ENCODE results near the gene DCT.
"Not testable (repeated sequence)": the region's sequence is repeated elsewhere in the genome, so short reads cannot be mapped to it uniquely, and the experiment has no call there.

Gene DCT

GRCh38 chr13:94479616-94480015 lies at the start of gene DCT:
Gene DCT, minus strand, starts transcription at chr13:94479682. Its CDS starts 427 bp downstream, at chr13:94479255.
- DNase-seq = no peak

GRCh38 chr13:94526956-94527355 lies 47.5 kb upstream of the DCT start:
- DNase-seq = not testable (repeated sequence)

GRCh38 chr13:94525781-94526180 lies 46.3 kb upstream of the DCT start:
- no peak for DNase-seq

- no peak for DNase-seq
Measured at GRCh38 chr13:94524407-94524806, 44.9 kb upstream of the DCT start.

- no peak for DNase-seq
Measured at GRCh38 chr13:94520001-94520400, 40.5 kb upstream of the DCT start.

GRCh38 chr13:94516456-94516855 lies 37.0 kb upstream of the DCT start:
- DNase-seq = no peak

GRCh38 chr13:94515911-94516310 lies 36.4 kb upstream of the DCT start:
- no peak for DNase-seq

GRCh38 chr13:94515374-94515773 lies 35.9 kb upstream of the DCT start:
- no peak for DNase-seq

GRCh38 chr13:94513026-94513425 lies 33.5 kb upstream of the DCT start:
- DNase-seq = no peak

- no peak for DNase-seq
Measured at GRCh38 chr13:94505730-94506129, 26.2 kb upstream of the DCT start.

GRCh38 chr13:94503851-94504250 lies 24.4 kb upstream of the DCT start:
- no peak for DNase-seq

GRCh38 chr13:94498831-94499230 lies 19.3 kb upstream of the DCT start:
- DNase-seq = not testable (repeated sequence)

GRCh38 chr13:94495806-94496205 lies 16.3 kb upstream of the DCT start:
- DNase-seq = no peak

GRCh38 chr13:94494026-94494425 lies 14.5 kb upstream of the DCT start:
- DNase-seq = no peak

GRCh38 chr13:94487043-94487442 lies 7.6 kb upstream of the DCT start:
- no peak for DNase-seq

- no peak for DNase-seq
Measured at GRCh38 chr13:94483970-94484369, 4.5 kb upstream of the DCT start.

GRCh38 chr13:94481941-94482340 lies 2.5 kb upstream of the DCT start:
- no peak for DNase-seq

- no peak for DNase-seq
Measured at GRCh38 chr13:94480672-94481145, 1.2 kb upstream of the DCT start.

- DNase-seq = no peak
Measured at GRCh38 chr13:94478913-94479312, 569 bp downstream of the DCT start.

GRCh38 chr13:94470126-94470525 lies 9.4 kb downstream of the DCT start:
- DNase-seq = no peak

- DNase-seq = no peak
Measured at GRCh38 chr13:94464771-94465170, 14.7 kb downstream of the DCT start.

GRCh38 chr13:94462670-94463069 lies 16.8 kb downstream of the DCT start:
- DNase-seq = no peak

GRCh38 chr13:94459116-94459515 lies 20.4 kb downstream of the DCT start:
- no peak for DNase-seq

- DNase-seq = no peak
Measured at GRCh38 chr13:94455414-94455813, 24.1 kb downstream of the DCT start.

- DNase-seq = no peak
Measured at GRCh38 chr13:94454906-94455305, 24.6 kb downstream of the DCT start.

- no peak for DNase-seq
Measured at GRCh38 chr13:94454334-94454733, 25.1 kb downstream of the DCT start.
